ENCODE results near the gene AGGF1.
"Not testable (repeated sequence)": the region's sequence is repeated elsewhere in the genome, so short reads cannot be mapped to it uniquely, and the experiment has no call there.

Gene AGGF1

GRCh38 chr5:77022511-77023417 lies 7.4 kb upstream of the AGGF1 start:
- DNase-seq (ENCODE audit: low read depth): no peak

GRCh38 chr5:77024490-77024889 lies 5.7 kb upstream of the AGGF1 start:
- DNase-seq (ENCODE audit: low read depth): no peak

GRCh38 chr5:77028631-77029375 lies 1.4 kb upstream of the AGGF1 start:
- no peak for DNase-seq (ENCODE audit: low read depth)

- no peak for DNase-seq (ENCODE audit: low read depth)
These were observed 773 bp upstream of the AGGF1 start for GRCh38 chr5:77029376-77029885.

- no peak for DNase-seq (ENCODE audit: low read depth)
These were observed 1.7 kb downstream of the AGGF1 start for GRCh38 chr5:77031891-77032290.

- no peak for DNase-seq (ENCODE audit: low read depth)
These were observed 2.4 kb downstream of the AGGF1 start for GRCh38 chr5:77032635-77033034.

- DNase-seq (ENCODE audit: low read depth): no peak
These were observed 3.1 kb downstream of the AGGF1 start for GRCh38 chr5:77033338-77033737.

- no peak for DNase-seq (ENCODE audit: low read depth)
These were observed 5.7 kb downstream of the AGGF1 start for GRCh38 chr5:77035950-77036349.

- no peak for DNase-seq (ENCODE audit: low read depth)
These were observed 16.3 kb downstream of the AGGF1 start for GRCh38 chr5:77046416-77047073.

GRCh38 chr5:77064040-77064439 lies 33.8 kb downstream of the AGGF1 start:
- no peak for DNase-seq (ENCODE audit: low read depth)

- no peak for DNase-seq (ENCODE audit: low read depth)
These were observed 35.1 kb downstream of the AGGF1 start for GRCh38 chr5:77065256-77065655.

- no peak for DNase-seq (ENCODE audit: low read depth)
These were observed 36.0 kb downstream of the AGGF1 start for GRCh38 chr5:77066184-77066583.

- DNase-seq (ENCODE audit: low read depth): no peak
These were observed 36.7 kb downstream of the AGGF1 start for GRCh38 chr5:77066823-77067442.

- no peak for DNase-seq (ENCODE audit: low read depth)
These were observed 43.5 kb downstream of the AGGF1 start for GRCh38 chr5:77073667-77074066.

GRCh38 chr5:77074745-77075144 lies 44.5 kb downstream of the AGGF1 start:
- DNase-seq (ENCODE audit: low read depth): no peak

- no peak for DNase-seq (ENCODE audit: low read depth)
These were observed 47.0 kb downstream of the AGGF1 start for GRCh38 chr5:77076961-77077828.

GRCh38 chr5:77077829-77078176 lies 47.6 kb downstream of the AGGF1 start:
- DNase-seq (ENCODE audit: low read depth): no peak

- not testable (repeated sequence) for DNase-seq (ENCODE audit: low read depth)
These were observed 50.3 kb downstream of the AGGF1 start for GRCh38 chr5:77080479-77080878.

GRCh38 chr5:77080905-77081304 lies 50.7 kb downstream of the AGGF1 start:
- DNase-seq (ENCODE audit: low read depth): no peak

GRCh38 chr5:77082280-77082679 lies 52.1 kb downstream of the AGGF1 start:
- DNase-seq (ENCODE audit: low read depth): no peak

GRCh38 chr5:77083088-77083487 lies 52.9 kb downstream of the AGGF1 start:
- DNase-seq (ENCODE audit: low read depth): no peak

All from stimulated activated CD8-positive, alpha-beta memory T cell treated with anti-CD3 and anti-CD28 coated beads, Interleukin-12 subunit alpha, Interleukin-12 subunit beta, amount 100 ng/mL, for 1 hour (primary cell).